GM18520 (cell line): ENCODE results near the gene SDSL.

ENCODE experiments used
- ATAC-seq: cut with Tn5 transposase; IDR thresholded peaks from one replicate; pipeline ENCODE4 v1.9.1; 2021; ENCODE audit not compliant: unreplicated experiment

Gene SDSL

DNA sequence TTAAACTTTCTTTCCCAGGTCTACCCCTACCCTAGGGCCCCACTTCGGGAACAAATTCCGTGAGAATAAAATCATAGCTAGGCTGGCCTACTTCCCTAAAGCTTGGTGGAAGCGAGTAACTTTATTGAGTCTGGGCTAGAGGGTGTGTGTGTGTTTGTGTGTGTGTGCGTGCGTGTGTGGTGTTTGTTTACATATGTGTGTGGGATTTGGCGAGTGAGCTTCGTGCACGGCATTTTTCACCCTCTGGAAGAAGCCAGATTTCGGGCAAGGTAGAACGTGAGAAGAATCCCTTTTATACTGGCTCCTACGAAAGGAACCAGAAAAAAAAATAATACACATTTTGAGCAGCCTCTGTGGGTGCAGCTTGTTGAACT is 57.0 kb downstream of the SDSL start:
- ATAC-seq = no peak

GRCh38 chr12:113479590-113480335 is 57.6 kb downstream of the SDSL start:
- ATAC-seq = no peak

DNA sequence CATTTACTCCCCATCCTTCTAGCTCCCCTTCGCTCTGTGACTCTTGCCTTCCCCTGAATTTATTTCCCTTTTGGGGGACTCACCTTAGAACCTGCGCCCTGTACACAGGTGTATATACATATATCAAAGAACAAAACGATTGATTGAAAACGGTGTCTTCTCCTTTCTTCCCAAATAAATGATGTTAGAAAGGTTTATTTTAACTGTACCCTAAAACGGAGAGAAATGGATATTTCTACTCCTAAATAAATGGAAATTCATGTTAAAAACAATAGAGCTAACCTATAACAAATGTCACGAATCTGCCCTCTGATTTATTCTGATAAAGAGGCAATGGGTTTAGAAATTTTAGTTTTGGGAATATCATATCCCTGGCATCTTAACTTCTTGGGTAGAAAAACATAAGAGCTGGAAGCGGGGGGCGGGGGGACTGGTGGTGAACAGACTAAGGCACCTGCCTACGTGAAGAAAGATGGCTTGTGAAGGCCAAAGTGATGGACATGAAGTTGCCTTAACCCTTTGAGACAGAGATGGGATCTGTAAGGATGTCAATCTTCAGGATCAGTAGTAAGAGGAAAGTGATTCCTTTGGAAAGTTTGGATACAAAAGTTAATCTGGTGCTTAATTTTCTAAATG is 58.3 kb downstream of the SDSL start:
- ATAC-seq = no peak

DNA sequence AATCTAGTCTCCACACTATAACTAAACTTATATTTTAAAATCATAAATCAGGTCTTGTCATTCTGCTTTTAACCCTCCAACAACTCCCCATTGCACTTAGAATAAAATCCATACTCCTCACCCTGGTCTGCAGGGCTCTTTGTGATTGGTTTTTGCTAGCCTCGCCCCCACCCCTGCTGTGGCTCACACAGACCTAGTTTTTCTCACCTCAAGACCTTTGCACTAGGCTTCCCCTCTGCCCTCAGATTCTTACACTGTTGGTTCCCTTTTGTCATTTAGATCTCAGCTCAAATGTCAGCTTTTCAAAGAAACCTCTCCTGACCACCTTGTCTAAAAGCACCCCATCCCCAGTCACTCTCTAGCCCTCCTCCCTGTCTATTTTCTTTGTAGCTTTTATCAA is 60.2 kb downstream of the SDSL start:
- ATAC-seq = no peak

- no peak for ATAC-seq
Observed at GRCh38 chr12:113485330-113485729, 63.1 kb downstream of the SDSL start.

DNA sequence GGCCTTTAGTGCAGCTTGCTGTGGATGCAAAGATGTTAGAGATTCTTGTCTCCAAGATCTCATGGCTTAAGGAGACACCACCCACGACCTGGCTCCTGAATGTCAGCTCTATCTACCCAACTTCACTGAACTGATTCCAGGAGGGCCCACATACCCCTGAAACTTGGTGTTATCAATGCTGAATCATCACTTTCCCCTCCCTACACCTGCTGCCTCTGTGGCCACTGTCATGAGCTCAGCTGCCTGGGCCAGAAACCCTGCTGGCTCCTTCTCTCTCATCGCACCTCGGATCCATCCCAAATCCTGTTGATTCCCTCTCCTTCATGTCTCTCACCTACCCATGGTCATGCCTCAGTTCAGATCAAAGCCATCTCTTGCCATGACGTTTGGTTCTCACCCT is 64.5 kb downstream of the SDSL start:
- no peak for ATAC-seq
